HepG2 (cell line): ENCODE measurements around the gene SASH1. TPM values are rescaled to one million over a fixed set of nuclear protein-coding genes. Genes with fewer than 3 reads are reported as not detected.

ENCODE experiments used
- ARID2 ChIP-seq: sonication (generic); formaldehyde crosslinking; IDR thresholded peaks from 2 replicates; pipeline ENCODE4 v1.8.1; 2022; ENCODE audit warnings: mild to moderate bottlenecking, missing genetic modification reagents, borderline replicate concordance
- IRF2 ChIP-seq: IDR thresholded peaks from 2 replicates; pipeline ENCODE4 v1.6.1; 2018; ENCODE audit warnings: missing genetic modification reagents, missing compliant biosample characterization
- NBN ChIP-seq: fragments of 450-650 bp; conservative IDR thresholded peaks from 2 replicates; pipeline ENCODE4 v1.6.1; 2017
- U2AF1 ChIP-seq: fragments of 200-400 bp; formaldehyde crosslinking; optimal IDR thresholded peaks from 2 replicates; pipeline ENCODE3; 2017; ENCODE audit warnings: mild to moderate bottlenecking, low read depth, low read length
- YY1 ChIP-seq: IDR thresholded peaks from 2 replicates; pipeline ENCODE4 v1.6.1; 2011; ENCODE audit warnings: low read length, low read depth, moderate library complexity, mild to moderate bottlenecking; ENCODE audit not compliant: insufficient read depth, insufficient replicate concordance
- ZNF138 ChIP-seq: sonication (generic); formaldehyde crosslinking; IDR thresholded peaks from 2 replicates; pipeline ENCODE4 v1.5.0; 2020; ENCODE audit warnings: mild to moderate bottlenecking, low read depth, missing genetic modification reagents
- polyA plus RNA-seq, 8 experiments: library from polyadenylated mRNA; depleted of rRNA in 3 of 8; stranded (reverse) in 7 of 8; unstranded in 1 of 8; fragments of >200 nt; fragmentation: Illumina TruSeq in 4 of 8; extraction: Trizol in 4 of 8; gene quantifications; 2 replicates each; pipeline versions ENCODE4 v1.2.1 to v1.2.3, GENCODE V29; 2011 to 2016; ENCODE audit warnings: low read depth in 4 of 8, missing spikeins in 1 of 8, mixed read lengths in 1 of 8; ENCODE audit not compliant: insufficient read depth in 1 of 8
- total RNA-seq, 5 experiments: library from RNA; depleted of rRNA; stranded (reverse); fragments of >200 nt; fragmentation: Illumina TruSeq; extraction: Trizol; gene quantifications; 2 replicates each; pipeline ENCODE4 v1.2.3, GENCODE V29; 2016; ENCODE audit warnings: low read depth in 1 of 5
- TF ChIP-seq, protein P1 (sequence below): sonication (generic); formaldehyde crosslinking; IDR thresholded peaks from 2 replicates; pipeline ENCODE4 v1.4.0; 2020; ENCODE audit warnings: mild to moderate bottlenecking, low read depth, missing genetic modification reagents
- TF ChIP-seq, protein P2 (sequence below): fragments of 450-650 bp; IDR thresholded peaks from 2 replicates; pipeline ENCODE4 v1.6.1; 2017
- TF ChIP-seq, protein P3 (sequence below): IDR thresholded peaks from 2 replicates; pipeline ENCODE4 v1.6.1; 2016; ENCODE audit warnings: low read depth, borderline replicate concordance
- TF ChIP-seq, protein P4 (sequence below): sonication (generic); formaldehyde crosslinking; IDR thresholded peaks from 2 replicates; pipeline ENCODE4 v1.4.0; 2020; ENCODE audit warnings: missing genetic modification reagents, mild to moderate bottlenecking, borderline replicate concordance

The SASH1 gene
- total and polyA plus RNA-seq, 2 of the 13 experiments (the other 11 are each of a cell fraction or from before 2014, with no cell fraction given) = 7.5 to 8.2 TPM

DNA sequence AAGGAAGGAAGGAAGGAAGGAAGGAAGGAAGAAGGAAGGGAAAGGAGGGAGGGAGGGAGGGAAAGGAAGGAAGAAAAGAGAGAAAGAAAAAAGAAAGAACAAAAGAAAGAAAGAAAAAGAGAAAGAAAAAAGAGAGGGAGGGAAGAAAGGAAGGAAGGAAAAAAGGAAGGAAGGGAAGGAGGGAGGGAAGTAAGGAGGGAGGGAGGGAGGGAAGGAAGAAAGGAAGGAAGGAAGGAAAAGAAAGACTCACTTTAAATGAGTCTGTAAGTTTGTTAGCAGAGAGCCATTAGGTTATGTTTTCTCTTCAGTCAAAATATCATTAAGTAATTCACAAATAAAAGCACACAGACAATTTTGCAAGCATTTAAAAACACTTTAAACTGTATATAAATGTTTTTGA, 44.0 kb upstream of the SASH1 start (continued):
- TF ChIP-seq, protein P1, sequence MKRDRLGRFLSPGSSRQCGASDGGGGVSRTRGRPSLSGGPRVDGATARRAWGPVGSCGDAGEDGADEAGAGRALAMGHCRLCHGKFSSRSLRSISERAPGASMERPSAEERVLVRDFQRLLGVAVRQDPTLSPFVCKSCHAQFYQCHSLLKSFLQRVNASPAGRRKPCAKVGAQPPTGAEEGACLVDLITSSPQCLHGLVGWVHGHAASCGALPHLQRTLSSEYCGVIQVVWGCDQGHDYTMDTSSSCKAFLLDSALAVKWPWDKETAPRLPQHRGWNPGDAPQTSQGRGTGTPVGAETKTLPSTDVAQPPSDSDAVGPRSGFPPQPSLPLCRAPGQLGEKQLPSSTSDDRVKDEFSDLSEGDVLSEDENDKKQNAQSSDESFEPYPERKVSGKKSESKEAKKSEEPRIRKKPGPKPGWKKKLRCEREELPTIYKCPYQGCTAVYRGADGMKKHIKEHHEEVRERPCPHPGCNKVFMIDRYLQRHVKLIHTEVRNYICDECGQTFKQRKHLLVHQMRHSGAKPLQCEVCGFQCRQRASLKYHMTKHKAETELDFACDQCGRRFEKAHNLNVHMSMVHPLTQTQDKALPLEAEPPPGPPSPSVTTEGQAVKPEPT (CRISPR knock-in tag) = no peak
- TF ChIP-seq ARID2 = no peak
- TF ChIP-seq ZNF138 = no peak
- TF ChIP-seq, protein P2, sequence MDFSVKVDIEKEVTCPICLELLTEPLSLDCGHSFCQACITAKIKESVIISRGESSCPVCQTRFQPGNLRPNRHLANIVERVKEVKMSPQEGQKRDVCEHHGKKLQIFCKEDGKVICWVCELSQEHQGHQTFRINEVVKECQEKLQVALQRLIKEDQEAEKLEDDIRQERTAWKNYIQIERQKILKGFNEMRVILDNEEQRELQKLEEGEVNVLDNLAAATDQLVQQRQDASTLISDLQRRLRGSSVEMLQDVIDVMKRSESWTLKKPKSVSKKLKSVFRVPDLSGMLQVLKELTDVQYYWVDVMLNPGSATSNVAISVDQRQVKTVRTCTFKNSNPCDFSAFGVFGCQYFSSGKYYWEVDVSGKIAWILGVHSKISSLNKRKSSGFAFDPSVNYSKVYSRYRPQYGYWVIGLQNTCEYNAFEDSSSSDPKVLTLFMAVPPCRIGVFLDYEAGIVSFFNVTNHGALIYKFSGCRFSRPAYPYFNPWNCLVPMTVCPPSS = no peak
- TF ChIP-seq, protein P3, sequence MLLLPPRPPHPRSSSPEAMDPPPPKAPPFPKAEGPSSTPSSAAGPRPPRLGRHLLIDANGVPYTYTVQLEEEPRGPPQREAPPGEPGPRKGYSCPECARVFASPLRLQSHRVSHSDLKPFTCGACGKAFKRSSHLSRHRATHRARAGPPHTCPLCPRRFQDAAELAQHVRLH (CRISPR knock-in tag) = no peak
- TF ChIP-seq NBN = no peak
- TF ChIP-seq U2AF1 = no peak
- TF ChIP-seq, protein P4, sequence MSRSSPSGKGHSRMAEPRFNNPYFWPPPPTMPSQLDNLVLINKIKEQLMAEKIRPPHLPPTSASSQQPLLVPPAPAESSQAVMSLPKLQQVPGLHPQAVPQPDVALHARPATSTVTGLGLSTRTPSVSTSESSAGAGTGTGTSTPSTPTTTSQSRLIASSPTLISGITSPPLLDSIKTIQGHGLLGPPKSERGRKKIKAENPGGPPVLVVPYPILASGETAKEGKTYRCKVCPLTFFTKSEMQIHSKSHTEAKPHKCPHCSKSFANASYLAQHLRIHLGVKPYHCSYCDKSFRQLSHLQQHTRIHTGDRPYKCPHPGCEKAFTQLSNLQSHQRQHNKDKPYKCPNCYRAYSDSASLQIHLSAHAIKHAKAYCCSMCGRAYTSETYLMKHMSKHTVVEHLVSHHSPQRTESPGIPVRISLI (CRISPR knock-in tag) = no peak
- TF ChIP-seq IRF2 (CRISPR knock-in tag) = no peak
- no peak for TF ChIP-seq YY1
